IMR-90 (cell line): Measurements from ENCODE around the gene MGAT1. TPM values are rescaled to one million over a fixed set of nuclear protein-coding genes. Genes with fewer than 3 reads are reported as not detected.

Experiments
- ATAC-seq: fragments of 200-7000 bp; cut with Tn5 transposase; 2 replicates; pipeline ENCODE4 v1.9.1; 2020; ENCODE audit warnings: low read depth, mild to moderate bottlenecking, moderate library complexity
- BruUV-seq: library from RNA; stranded (reverse); fragments of 400-500 nt; replicated peaks from 2 replicates; lab custom pipeline; 2021; lab: Mats Ljungman, UMichigan
- CTCF ChIA-PET: fragments of 300-600 bp; formaldehyde crosslinking; extraction: SDS; loops from one replicate; lab custom pipeline; 2021; ENCODE audit warnings: antibody characterized with exemption; lab: Yijun Ruan, JAX
- POLR2A ChIA-PET: fragments of 300-600 bp; sonication (Branson Sonifier 250); formaldehyde crosslinking; loops from one replicate; lab custom pipeline; 2022; ENCODE audit warnings: antibody characterized with exemption; ENCODE audit not compliant: unreplicated experiment; lab: Charles Lee
- DNase-seq: peaks from one replicate; pipeline ENCODE4 v3.0.0; 2013
- H2AFZ ChIP-seq: replicated peaks from 2 replicates; pipeline ENCODE3; 2013; ENCODE audit warnings: low read length, mild to moderate bottlenecking; ENCODE audit not compliant: poor library complexity
- H2AK5ac ChIP-seq: 2 replicates; pipeline ENCODE4 v1.6.1; 2013; ENCODE audit warnings: low read depth, low read length, inconsistent platforms
- H2AK9ac ChIP-seq: replicated peaks from 2 replicates; pipeline ENCODE3; 2013; ENCODE audit warnings: mild to moderate bottlenecking, low read depth, low read length, moderate library complexity; ENCODE audit not compliant: poor library complexity
- H2BK120ac ChIP-seq: 2 replicates; pipeline ENCODE4 v1.6.1; 2013; ENCODE audit warnings: low read depth, low read length, inconsistent platforms
- H2BK15ac ChIP-seq: 3 replicates; pipeline ENCODE4 v1.6.1; 2013; ENCODE audit warnings: low read depth, low read length, inconsistent platforms
- H2BK20ac ChIP-seq: 2 replicates; pipeline ENCODE4 v1.6.1; 2013; ENCODE audit warnings: low read depth, mild to moderate bottlenecking, inconsistent platforms, low read length, moderate library complexity
- H2BK5ac ChIP-seq: 2 replicates; pipeline ENCODE4 v1.6.1; 2013; ENCODE audit warnings: mild to moderate bottlenecking, low read depth, low read length, inconsistent platforms; ENCODE audit not compliant: poor library complexity, severe bottlenecking
- H3K14ac ChIP-seq: replicated peaks from 2 replicates; pipeline ENCODE4 v1.6.1; 2013; ENCODE audit warnings: low read depth, low read length, inconsistent platforms
- H3K18ac ChIP-seq: 2 replicates; pipeline ENCODE4 v1.6.1; 2013; ENCODE audit warnings: low read depth, low read length, control low read depth
- H3K23ac ChIP-seq: 2 replicates; pipeline ENCODE4 v1.6.1; 2013; ENCODE audit warnings: low read depth, low read length, inconsistent platforms
- H3K27ac ChIP-seq: 2 replicates; pipeline ENCODE4 v1.5.1; 2013; ENCODE audit warnings: mild to moderate bottlenecking, control low read depth, low read length; ENCODE audit not compliant: insufficient read depth
- H3K27me3 ChIP-seq: 2 replicates; pipeline ENCODE4 v1.6.1; 2013; ENCODE audit warnings: low read length; ENCODE audit not compliant: control insufficient read depth, insufficient read depth
- H3K36me3 ChIP-seq: 2 replicates; pipeline ENCODE4 v1.6.1; 2013; ENCODE audit warnings: low read length, mixed read lengths; ENCODE audit not compliant: control insufficient read depth, insufficient read depth
- H3K4ac ChIP-seq: 2 replicates; pipeline ENCODE4 v1.6.1; 2013; ENCODE audit warnings: low read depth, low read length, inconsistent platforms
- H3K4me1 ChIP-seq: 2 replicates; pipeline ENCODE4 v1.6.1; 2013; ENCODE audit warnings: low read length, mixed read lengths; ENCODE audit not compliant: control insufficient read depth, insufficient read depth
- H3K4me2 ChIP-seq: 2 replicates; pipeline ENCODE4 v1.6.1; 2013; ENCODE audit warnings: low read depth, mild to moderate bottlenecking, control low read depth, low read length, moderate library complexity
- H3K4me3 ChIP-seq: 2 replicates; pipeline ENCODE4 v1.5.1; 2013; ENCODE audit warnings: low read depth, mild to moderate bottlenecking, control low read depth, low read length, moderate library complexity; ENCODE audit not compliant: insufficient read depth
- H3K56ac ChIP-seq: 2 replicates; pipeline ENCODE4 v1.6.1; 2013; ENCODE audit warnings: low read length, inconsistent platforms; ENCODE audit not compliant: insufficient read depth; ENCODE audit errors: extremely low read depth
- H3K79me1 ChIP-seq, 2 experiments: 2 replicates each; pipeline ENCODE4 v1.6.1; 2013; ENCODE audit warnings: low read length in 2 of 2, inconsistent platforms in 1 of 2, low read depth in 1 of 2
- H3K9ac ChIP-seq: 2 replicates; pipeline ENCODE4 v1.6.1; 2013; ENCODE audit warnings: low read depth, low read length, control low read depth
- H3K9me1 ChIP-seq: 2 replicates; pipeline ENCODE4 v1.6.1; 2013; ENCODE audit warnings: low read length, inconsistent platforms; ENCODE audit not compliant: insufficient read depth
- H3K9me3 ChIP-seq: 2 replicates; pipeline ENCODE4 v1.6.1; 2013; ENCODE audit warnings: low read length; ENCODE audit not compliant: control insufficient read depth, insufficient read depth
- H4K20me1 ChIP-seq: 2 replicates; pipeline ENCODE4 v1.6.1; 2013; ENCODE audit warnings: low read length, inconsistent platforms; ENCODE audit not compliant: insufficient read depth
- H4K5ac ChIP-seq: 2 replicates; pipeline ENCODE4 v1.6.1; 2013; ENCODE audit warnings: mild to moderate bottlenecking, low read depth, low read length, control low read depth
- H4K8ac ChIP-seq, 2 experiments: 2 replicates each; pipeline ENCODE4 v1.6.1; 2013; ENCODE audit warnings: low read depth in 2 of 2, low read length in 2 of 2, control low read depth in 1 of 2, inconsistent platforms in 1 of 2
- H4K91ac ChIP-seq: 2 replicates; pipeline ENCODE4 v1.6.1; 2013; ENCODE audit warnings: low read depth, low read length, inconsistent platforms; ENCODE audit not compliant: insufficient read depth
- BHLHE40 ChIP-seq: fragments of 150-350 bp; IDR thresholded peaks from 2 replicates; pipeline ENCODE4 v1.6.1; 2016; ENCODE audit warnings: mild to moderate bottlenecking, low read depth, low read length
- CEBPB ChIP-seq: IDR thresholded peaks from 2 replicates; pipeline ENCODE4 v1.6.1; 2012; ENCODE audit warnings: low read depth, low read length, improper control_type of control experiment
- WGBS, 2 experiments: methylation state at CpG; one replicate each; pipeline versions ENCODE4 v1.1.5 to v1.1.7; 2013; ENCODE audit warnings: missing lambda C conversion rate in 2 of 2; ENCODE audit not compliant: insufficient read length in 1 of 2; ENCODE audit errors: extremely low coverage in 2 of 2; 5-methylcytosine and 5-hydroxymethylcytosine counted together
- dilution Hi-C: fragments of 300-500 bp; cut with HindIII; formaldehyde crosslinking; loops from one replicate; pipeline ENCODE4 v1.14.3; 2018; ENCODE audit warnings: low sequenced_read_pairs; ENCODE audit not compliant: unreplicated experiment
- in situ Hi-C: fragments of 300-500 bp; cut with MboI; formaldehyde crosslinking; loops from 3 replicates; pipeline ENCODE4 v1.14.3; 2019; ENCODE audit warnings: low sequenced_read_pairs, inconsistent platforms, mixed read lengths
- intact Hi-C: fragments of 100-400 bp; cut with micrococcal nuclease; formaldehyde crosslinking; loops from 2 replicates; pipeline ENCODE4 v1.10.0; 2022
- polyA plus RNA-seq, 3 experiments: library from polyadenylated mRNA; depleted of rRNA; stranded (reverse); fragments of >200 nt; gene quantifications; 2 replicates each; pipeline ENCODE4 v1.2.3, GENCODE V29; 2012; ENCODE audit warnings: low replicate concordance in 1 of 3
- total RNA-seq: library from RNA; depleted of rRNA; stranded (reverse); fragments of >200 nt; gene quantifications from 2 replicates; pipeline ENCODE4 v1.2.3, GENCODE V29; 2012

MGAT1 gene
- total and polyA plus RNA-seq, 2 of the 4 experiments (the other 2 are of a cell fraction) = 56.3 to 141 TPM

- Histone ChIP-seq H3K4me3 (no peak overlapping the region), H3K9me1 (peaks cover 10% of the 10 kb centered on the region; the same call in 1 of the 2 replicates), H2BK20ac (peak overlapping the region; percentile 85), H3K27me3 (no peaks in the 10 kb centered on the region), H4K20me1 (peaks cover 9% of the 10 kb centered on the region), H3K18ac (peak overlapping the region; percentile 84), H3K23ac (peak overlapping the region; percentile 89), H2BK15ac (peak overlapping the region; percentile 29; the same call in 1 of the 3 replicates), H2AK5ac (peak overlapping the region; percentile 76), H3K36me3 (peaks cover 16% of the 10 kb centered on the region), H4K8ac (peak overlapping the region; percentile 67 to 85), H3K14ac (peak overlapping the region; percentile 84), H2AFZ (peak overlapping the region; percentile 75), H3K4ac (peak overlapping the region; percentile 97), H4K5ac (peak overlapping the region; percentile 95), H3K27ac (peak overlapping the region; percentile 96), H3K56ac (peak overlapping the region; percentile 64), H2BK5ac (peak overlapping the region; percentile 94), H4K91ac (peak overlapping the region; percentile 94), H2BK120ac (peak overlapping the region; percentile 93), H3K79me1 (peaks cover 13 to 58% of the 10 kb centered on the region in 2 experiments; a peak in 3 of 4 replicates), H3K4me2 (peak overlapping the region; percentile 76), H3K4me1 (peaks cover 30% of the 10 kb centered on the region), H3K9ac (peak overlapping the region; percentile 50), H3K9me3 (no peaks in the 10 kb centered on the region), H2AK9ac (peak overlapping the region; percentile 86)
- POLR2A ChIA-PET = no interaction called here
- dilution Hi-C loops (no loop called here), intact Hi-C loops (loop anchor here (2.0 kb wide), 4 partner anchors 75 to 433 kb away; partner anchors contain the start of genes GFPT2 and ZFP62), in situ Hi-C loops (no loop called here)
- DNase-seq (peak; percentile 64), ATAC-seq (peak; percentile 45)
- BruUV-seq = no TSS peak
- TF ChIP-seq CEBPB (no peak), BHLHE40 (peak; percentile 89; the same call in 1 of the 2 replicates)
- CTCF ChIA-PET = no interaction called here
- WGBS, 2 experiments = 18% methylated on average over 3 of the region's 5 CpGs; no CpG with 5 or more reads in 1 of the 2 experiments
Measured at GRCh38 chr5:180785794-180786221, 16.8 kb downstream of the MGAT1 start.
